GM12874 (cell line): ENCODE data around the gene HIVEP3.

Experiments used
- CTCF ChIP-seq: IDR thresholded peaks from 2 replicates; pipeline ENCODE4 v1.5.1; 2011; ENCODE audit warnings: low read depth, mild to moderate bottlenecking, control low read depth, low read length, moderate library complexity; ENCODE audit not compliant: insufficient read depth

HIVEP3 gene

GRCh38 chr1:41682149-41682548, 236.6 kb downstream of the HIVEP3 start:
- no peak for TF ChIP-seq CTCF

- TF ChIP-seq CTCF: no peak
Measured at GRCh38 chr1:41681331-41682098, 237.2 kb downstream of the HIVEP3 start.

- no peak for TF ChIP-seq CTCF
Measured at GRCh38 chr1:41679994-41680393, 238.7 kb downstream of the HIVEP3 start.

- no peak for TF ChIP-seq CTCF
Measured at GRCh38 chr1:41679531-41679930, 239.2 kb downstream of the HIVEP3 start.

- TF ChIP-seq CTCF: no peak
Measured at GRCh38 chr1:41678111-41678878, 240.4 kb downstream of the HIVEP3 start.

- no peak for TF ChIP-seq CTCF
Measured at GRCh38 chr1:41677620-41678019, 241.1 kb downstream of the HIVEP3 start.

- no peak for TF ChIP-seq CTCF
Measured at GRCh38 chr1:41675401-41675800, 243.3 kb downstream of the HIVEP3 start.
